ENCODE results near the gene INHBA. TPM values are rescaled to one million over a fixed set of nuclear protein-coding genes. Genes with fewer than 3 reads are reported as not detected.

Gene INHBA
- total and polyA plus RNA-seq, 9 of the 15 experiments (the other 6 are each of a cell fraction or from before 2014, with no cell fraction given) = 0.02 to 0.04 TPM; not detected in 7

GRCh38 chr7:41685684-41686083 lies 17.2 kb downstream of the INHBA start:
- Histone ChIP-seq H3K9ac (ENCODE audit: insufficient read depth in 1 of 2, low read depth in 2 of 2, low read length in 2 of 2) (no peak overlapping the region), H3K4me2 (ENCODE audit: insufficient read depth, low read length) (no peak overlapping the region)
- BruUV-seq (replicated peaks) = no TSS peak

More at GRCh38 chr7:41685684-41686083, 17.2 kb downstream of the INHBA start:
- Histone ChIP-seq H3K27me3 (ENCODE audit: control insufficient read depth in 2 of 2, insufficient read depth in 2 of 2, low read length in 2 of 2) (no peaks in the 10 kb centered on the region), H2AFZ (ENCODE audit: low read depth, low read length) (no peak overlapping the region), H4K20me1 (replicated peaks; ENCODE audit: control insufficient read depth, insufficient read depth, low read length) (no peaks in the 10 kb centered on the region), H3K27ac (ENCODE audit: extremely low read depth, low read depth, low read length) (no peak overlapping the region), H3K9me3 (replicated peaks; ENCODE audit: control insufficient read depth, insufficient read depth, low read depth, low read length) (no peaks in the 10 kb centered on the region), H3K79me2 (ENCODE audit: control insufficient read depth, insufficient read depth, low read length) (no peaks in the 10 kb centered on the region), H3K4me1 (replicated peaks in 1 of 2; ENCODE audit: control insufficient read depth in 2 of 2, insufficient read depth in 2 of 2, low read length in 2 of 2) (no peaks in the 10 kb centered on the region), H3K9me1 (ENCODE audit: control insufficient read depth, insufficient read depth, low read length) (no peaks in the 10 kb centered on the region), H3K4me3 (no peak overlapping the region), H3K36me3 (ENCODE audit: control insufficient read depth, insufficient read depth, low read length) (no peaks in the 10 kb centered on the region)
- in situ Hi-C loops (cut with MboI) = no loop called here
- TF ChIP-seq ZNF324 (CRISPR knock-in tag; IDR thresholded peaks at IDR 0.05) (no peak), SNIP1 (IDR thresholded peaks at IDR 0.05; ENCODE audit: low read depth) (no peak), ZBTB43 (CRISPR knock-in tag; IDR thresholded peaks at IDR 0.05) (no peak), STAT6 (CRISPR knock-in tag; IDR thresholded peaks at IDR 0.05) (no peak)
- CTCF ChIA-PET (ENCODE audit: low intra/inter-chr PET ratio) = no interaction called here
- FAIRE-seq = no peak
- WGBS (ENCODE audit: insufficient coverage, low coverage, missing lambda C conversion rate) = 0% methylated on average over 1 of the region's 1 CpG
- DNase-seq (ENCODE audit: extremely low read depth in 1 of 4, low spot score in 3 of 4) = no peak
- ATAC-seq = no peak
- POLR2A ChIA-PET = no interaction called here
- intact Hi-C loops (cut with micrococcal nuclease) = no loop called here
